Activated gamma-delta T cell treated with Interleukin-2 at 50 U/mL for 16 hours (primary cell): ENCODE results near the gene SP100.
A peak's percentile ranks its signal among the peaks of the same experiment; 100 is the strongest.
"Not testable (repeated sequence)": the region's sequence is repeated elsewhere in the genome, so short reads cannot be mapped to it uniquely, and the experiment has no call there.

Experiments used
- DNase-seq: peaks from one replicate; pipeline ENCODE4 v3.0.0-alpha.2; 2020

The SP100 gene

GRCh38 chr2:230416061-230416721 is at the start of gene SP100:
Gene SP100 (plus strand): TSS chr2:230416201. CDS start chr2:230416297, 96 bp downstream.
- DNase-seq: peak; percentile 77

GRCh38 chr2:230382108-230382507 is 33.9 kb upstream of the SP100 start:
- DNase-seq: no peak

GRCh38 chr2:230383453-230383852 is 32.5 kb upstream of the SP100 start:
- DNase-seq: no peak

GRCh38 chr2:230384986-230385385 is 31.0 kb upstream of the SP100 start:
- DNase-seq: no peak

- DNase-seq: no peak
Measured at GRCh38 chr2:230394301-230394700, 21.7 kb upstream of the SP100 start.

GRCh38 chr2:230398698-230399097 is 17.3 kb upstream of the SP100 start:
- DNase-seq: not testable (repeated sequence)

GRCh38 chr2:230400041-230400440 is 16.0 kb upstream of the SP100 start:
- DNase-seq: no peak

GRCh38 chr2:230400454-230400853 is 15.5 kb upstream of the SP100 start:
- no peak for DNase-seq

GRCh38 chr2:230401026-230401425 is 15.0 kb upstream of the SP100 start:
- not testable (repeated sequence) for DNase-seq

GRCh38 chr2:230403746-230404145 is 12.3 kb upstream of the SP100 start:
- no peak for DNase-seq

GRCh38 chr2:230405824-230406223 is 10.2 kb upstream of the SP100 start:
- no peak for DNase-seq

- no peak for DNase-seq
Measured at GRCh38 chr2:230408244-230408842, 7.7 kb upstream of the SP100 start.

GRCh38 chr2:230409316-230409715 is 6.7 kb upstream of the SP100 start:
- not testable (repeated sequence) for DNase-seq

GRCh38 chr2:230410263-230410662 is 5.7 kb upstream of the SP100 start:
- no peak for DNase-seq

- DNase-seq: no peak
Measured at GRCh38 chr2:230410861-230411569, 5.0 kb upstream of the SP100 start.

GRCh38 chr2:230411570-230412370 is 4.2 kb upstream of the SP100 start:
- DNase-seq: peak; percentile 52

- no peak for DNase-seq
Measured at GRCh38 chr2:230412371-230412711, 3.7 kb upstream of the SP100 start.

- DNase-seq: no peak
Measured at GRCh38 chr2:230412846-230413245, 3.2 kb upstream of the SP100 start.

GRCh38 chr2:230413479-230413878 is 2.5 kb upstream of the SP100 start:
- DNase-seq: no peak

GRCh38 chr2:230414302-230414701 is 1.7 kb upstream of the SP100 start:
- DNase-seq: no peak

GRCh38 chr2:230417436-230417835 is 1.4 kb downstream of the SP100 start:
- no peak for DNase-seq

- no peak for DNase-seq
Measured at GRCh38 chr2:230418341-230419016, 2.5 kb downstream of the SP100 start.

- DNase-seq: no peak
Measured at GRCh38 chr2:230419181-230419580, 3.2 kb downstream of the SP100 start.
